AG08396 (cell line): ENCODE results near the gene ABCA9.
"Not testable (repeated sequence)": the region's sequence is repeated elsewhere in the genome, so short reads cannot be mapped to it uniquely, and the experiment has no call there.

Source experiments
- DNase-seq: peaks from one replicate; pipeline ENCODE4 v3.0.0; 2012; ENCODE audit warnings: low spot score, mixed read lengths

ABCA9 gene

GRCh38 chr17:68950725-68951124, 110.0 kb downstream of the ABCA9 start:
- no peak for DNase-seq

GRCh38 chr17:68947868-68948267, 112.9 kb downstream of the ABCA9 start:
- DNase-seq = not testable (repeated sequence)

- no peak for DNase-seq
Measured at GRCh38 chr17:68944435-68945035, 116.2 kb downstream of the ABCA9 start.

GRCh38 chr17:68943812-68944182, 116.9 kb downstream of the ABCA9 start:
- not testable (repeated sequence) for DNase-seq

- no peak for DNase-seq
Measured at GRCh38 chr17:68943123-68943811, 117.5 kb downstream of the ABCA9 start.

- DNase-seq = no peak
Measured at GRCh38 chr17:68942389-68942788, 118.3 kb downstream of the ABCA9 start.

GRCh38 chr17:68941761-68942160, 119.0 kb downstream of the ABCA9 start:
- no peak for DNase-seq

- DNase-seq = no peak
Measured at GRCh38 chr17:68939195-68939594, 121.5 kb downstream of the ABCA9 start.

GRCh38 chr17:68937890-68938514, 122.7 kb downstream of the ABCA9 start:
- DNase-seq = no peak

- DNase-seq = no peak
Measured at GRCh38 chr17:68927516-68927915, 133.2 kb downstream of the ABCA9 start.

GRCh38 chr17:68924793-68925720, 135.7 kb downstream of the ABCA9 start:
- DNase-seq = no peak
